Vagina (tissue), 2 donors: ENCODE results near the gene PPP4R3A. TPM values are rescaled to one million over a fixed set of nuclear protein-coding genes. Genes with fewer than 3 reads are reported as not detected.
"Not testable (repeated sequence)": the region's sequence is repeated elsewhere in the genome, so short reads cannot be mapped to it uniquely, and the experiment has no call there.

Experiments used
- DNase-seq, 2 donors: peaks; one replicate each; pipeline ENCODE4 v3.0.0-alpha.2; 2017; ENCODE audit errors: extremely low spot score in 2 of 2
- H3K27ac ChIP-seq: fragments of 200-600 bp; sonication (generic); one replicate; pipeline ENCODE4 v1.5.1; 2019
- H3K27me3 ChIP-seq: fragments of 200-600 bp; sonication (generic); one replicate; pipeline ENCODE4 v1.5.1; 2019
- H3K36me3 ChIP-seq, 2 donors: fragments of 200-600 bp; sonication (generic); one replicate each; pipeline ENCODE4 v1.5.1; 2017 to 2019
- H3K4me1 ChIP-seq: fragments of 200-600 bp; sonication (generic); one replicate; pipeline ENCODE4 v1.5.1; 2019
- H3K4me3 ChIP-seq, 2 donors: fragments of 200-600 bp; sonication (generic); 1 replicate in 1 of 2; 2 replicates in 1 of 2; pipeline ENCODE4 v1.5.1; 2016 to 2019
- H3K9me3 ChIP-seq: fragments of 200-600 bp; sonication (generic); one replicate; pipeline ENCODE4 v1.5.1; 2019
- CTCF ChIP-seq, 3 experiments: fragments of 450-650 bp in 2 of 3; fragments of 200-600 bp in 1 of 3; sonication (generic) in 1 of 3; IDR thresholded peaks; one replicate each; pipeline ENCODE4 v1.5.1; 2017 to 2019; ENCODE audit warnings: antibody characterized with exemption in 3 of 3, mild to moderate bottlenecking in 2 of 3, moderate library complexity in 2 of 3
- POLR2A ChIP-seq, 2 donors: fragments of 450-650 bp; IDR thresholded peaks; one replicate each; pipeline ENCODE4 v1.6.1; 2017; ENCODE audit warnings: antibody characterized with exemption in 2 of 2, mild to moderate bottlenecking in 2 of 2, moderate library complexity in 2 of 2
- POLR2AphosphoS5 ChIP-seq, 2 donors: sonication (generic); formaldehyde crosslinking; IDR thresholded peaks; one replicate each; pipeline ENCODE4 v1.9.0; 2017; ENCODE audit warnings: antibody characterized with exemption in 2 of 2, mild to moderate bottlenecking in 2 of 2, low read depth in 1 of 2; ENCODE audit not compliant: insufficient read depth in 1 of 2
- intact Hi-C: fragments of 100-400 bp; cut with DNase I; formaldehyde crosslinking; loops from one replicate; pipeline ENCODE4 v1.15.1; 2023
- total RNA-seq: library from RNA; depleted of rRNA; stranded (reverse); fragments of >200 nt; gene quantifications from one replicate; pipeline ENCODE4 v1.2.3, GENCODE V29; 2016

Gene PPP4R3A
- total RNA-seq, 1 donor from 2014 or later = 61.6 TPM

- no peaks in the 10 kb centered on the region for H3K4me1 ChIP-seq
- no peak overlapping the region for H3K27ac ChIP-seq
- no peak for TF ChIP-seq POLR2A (IDR thresholded peaks at IDR 0.05)
- no peak for TF ChIP-seq POLR2AphosphoS5 (IDR thresholded peaks at IDR 0.05; ENCODE audit: insufficient read depth in 1 of 2, low read depth in 1 of 2)
- TF ChIP-seq CTCF (IDR thresholded peaks at IDR 0.05) = no peak
- peaks cover 12% of the 10 kb centered on the region for H3K9me3 ChIP-seq
- intact Hi-C loops = no loop called here
- H3K27me3 ChIP-seq = no peaks in the 10 kb centered on the region
- DNase-seq = no peak
- no peaks in the 10 kb centered on the region for H3K36me3 ChIP-seq
- H3K4me3 ChIP-seq = no peak overlapping the region
Measured at GRCh38 chr14:91545946-91546716, 36.0 kb upstream of the PPP4R3A start.

GRCh38 chr14:91545204-91545603 lies 35.1 kb upstream of the PPP4R3A start:
- no peak overlapping the region for H3K27ac ChIP-seq
- H3K27me3 ChIP-seq = no peaks in the 10 kb centered on the region
- H3K9me3 ChIP-seq = peaks cover 12% of the 10 kb centered on the region
- no peaks in the 10 kb centered on the region for H3K4me1 ChIP-seq
- intact Hi-C loops = no loop called here
- TF ChIP-seq CTCF (IDR thresholded peaks at IDR 0.05) (no peak), POLR2AphosphoS5 (IDR thresholded peaks at IDR 0.05; ENCODE audit: insufficient read depth in 1 of 2, low read depth in 1 of 2) (no peak), POLR2A (IDR thresholded peaks at IDR 0.05) (no peak)
- H3K4me3 ChIP-seq = no peak overlapping the region
- H3K36me3 ChIP-seq = no peaks in the 10 kb centered on the region
- DNase-seq = no peak

- Histone ChIP-seq H3K36me3 (no peaks in the 10 kb centered on the region), H3K4me3 (no peak overlapping the region), H3K27me3 (no peaks in the 10 kb centered on the region), H3K4me1 (no peaks in the 10 kb centered on the region), H3K9me3 (peaks cover under 1% of the 10 kb centered on the region), H3K27ac (no peak overlapping the region)
- intact Hi-C loops = no loop called here
- no peak for TF ChIP-seq POLR2A (IDR thresholded peaks at IDR 0.05)
- TF ChIP-seq POLR2AphosphoS5 (IDR thresholded peaks at IDR 0.05; ENCODE audit: insufficient read depth in 1 of 2, low read depth in 1 of 2) = no peak
- no peak for TF ChIP-seq CTCF (IDR thresholded peaks at IDR 0.05)
- DNase-seq = no peak
Measured at GRCh38 chr14:91536327-91536726, 26.2 kb upstream of the PPP4R3A start.

- DNase-seq, intact Hi-C loops, H3K4me3 ChIP-seq, H3K4me1 ChIP-seq, H3K27me3 ChIP-seq, H3K27ac ChIP-seq, H3K36me3 ChIP-seq, H3K9me3 ChIP-seq: not testable (repeated sequence)
Measured at GRCh38 chr14:91534059-91534458, 23.9 kb upstream of the PPP4R3A start.

GRCh38 chr14:91533623-91534022 lies 23.5 kb upstream of the PPP4R3A start:
- Histone ChIP-seq H3K9me3 (no peaks in the 10 kb centered on the region), H3K4me1 (no peaks in the 10 kb centered on the region), H3K27me3 (no peaks in the 10 kb centered on the region), H3K27ac (no peak overlapping the region), H3K4me3 (no peak overlapping the region), H3K36me3 (no peaks in the 10 kb centered on the region)
- intact Hi-C loops = no loop called here
- TF ChIP-seq POLR2A (IDR thresholded peaks at IDR 0.05) = no peak
- no peak for TF ChIP-seq POLR2AphosphoS5 (IDR thresholded peaks at IDR 0.05; ENCODE audit: insufficient read depth in 1 of 2, low read depth in 1 of 2)
- TF ChIP-seq CTCF (IDR thresholded peaks at IDR 0.05) = no peak
- no peak for DNase-seq
